ENCODE measurements around the gene LYVE1. TPM values are rescaled to one million over a fixed set of nuclear protein-coding genes. Genes with fewer than 3 reads are reported as not detected.

LYVE1 gene
- total and polyA plus RNA-seq, 5 donors from 2014 or later: not detected

DNA sequence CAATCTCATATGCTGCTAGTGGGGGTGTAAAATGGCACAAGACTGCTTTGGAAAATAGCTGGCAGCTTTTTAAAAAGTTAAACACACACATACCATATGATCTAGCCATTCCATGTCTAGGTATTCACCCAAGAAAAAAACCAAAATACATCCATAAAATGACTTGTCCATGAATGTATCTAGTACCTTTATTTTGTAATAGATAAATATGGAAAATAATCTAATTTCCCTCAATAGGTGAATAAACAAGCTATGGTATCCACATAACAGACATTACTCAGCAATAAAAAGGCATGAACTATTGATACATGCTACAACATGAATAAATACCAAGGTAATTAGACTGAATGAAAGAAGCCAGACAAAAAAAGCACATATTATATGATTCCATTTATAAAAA, 50.3 kb downstream of the LYVE1 start:
- Histone ChIP-seq H3K27me3 (ENCODE audit: control insufficient read depth, insufficient read depth, low read length) (no peaks in the 10 kb centered on the region), H3K36me3 (ENCODE audit: control insufficient read depth, insufficient read depth, low read length) (peaks cover 52% of the 10 kb centered on the region), H3K4me3 (ENCODE audit: low read depth, low read length) (no peak overlapping the region), H3K9me3 (ENCODE audit: control insufficient read depth in 2 of 2, low read length in 2 of 2) (no peaks in the 10 kb centered on the region), H3K27ac (ENCODE audit: insufficient read depth, low read length, poor library complexity, severe bottlenecking) (no peak overlapping the region), H3K4me1 (ENCODE audit: control insufficient read depth, insufficient read depth, low read length, poor library complexity, severe bottlenecking) (no peaks in the 10 kb centered on the region)
- ATAC-seq (ENCODE audit: low read depth in 2 of 2): no peak
- Mint-ChIP-seq H3K9me3 (no peaks in the 10 kb centered on the region), H3K4me3 (no peak overlapping the region), H3K36me3 (peaks cover 23% of the 10 kb centered on the region), H3K4me1 (peaks cover 0 to 20% (median 7%) of the 10 kb centered on the region in 4 donors), H3K27ac (no peak overlapping the region), H3K27me3 (no peaks in the 10 kb centered on the region)
- no peak for DNase-seq

DNA sequence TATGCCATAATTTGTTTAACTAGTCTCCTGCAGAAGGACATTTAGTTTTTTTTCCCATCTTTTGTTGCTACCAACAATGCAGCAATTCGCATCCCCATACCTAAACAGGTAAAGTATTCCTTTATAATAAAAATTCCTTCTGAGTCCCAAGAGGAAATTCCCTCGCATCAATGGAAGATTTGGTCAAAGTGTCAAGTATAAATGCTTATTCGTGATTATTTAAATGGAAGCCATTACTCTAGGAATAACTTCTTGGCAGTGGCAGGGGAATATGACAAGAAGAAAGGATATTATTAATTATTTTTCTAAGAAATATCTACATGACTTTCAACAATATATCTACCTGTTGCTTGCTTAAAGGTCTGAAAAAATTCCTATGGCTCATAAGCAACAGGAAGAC, 53.0 kb downstream of the LYVE1 start:
- ATAC-seq (ENCODE audit: low read depth in 2 of 2) (no peak), DNase-seq (no peak)
- H3K36me3 ChIP-seq (ENCODE audit: control insufficient read depth, insufficient read depth, low read length): peaks cover 39% of the 10 kb centered on the region
- Mint-ChIP-seq H3K4me3 (no peak overlapping the region), H3K9me3 (no peaks in the 10 kb centered on the region), H3K36me3 (peaks cover 21% of the 10 kb centered on the region), H3K4me1 (peaks cover 0 to 20% (median 8%) of the 10 kb centered on the region in 4 donors), H3K27ac (no peak overlapping the region), H3K27me3 (no peaks in the 10 kb centered on the region)
- H3K4me3 ChIP-seq (ENCODE audit: low read depth, low read length): no peak overlapping the region
- H3K27ac ChIP-seq (ENCODE audit: insufficient read depth, low read length, poor library complexity, severe bottlenecking): no peak overlapping the region
- H3K4me1 ChIP-seq (ENCODE audit: control insufficient read depth, insufficient read depth, low read length, poor library complexity, severe bottlenecking): no peaks in the 10 kb centered on the region
- H3K9me3 ChIP-seq (ENCODE audit: control insufficient read depth in 2 of 2, low read length in 2 of 2): no peaks in the 10 kb centered on the region
- no peaks in the 10 kb centered on the region for H3K27me3 ChIP-seq (ENCODE audit: control insufficient read depth, insufficient read depth, low read length)

DNA sequence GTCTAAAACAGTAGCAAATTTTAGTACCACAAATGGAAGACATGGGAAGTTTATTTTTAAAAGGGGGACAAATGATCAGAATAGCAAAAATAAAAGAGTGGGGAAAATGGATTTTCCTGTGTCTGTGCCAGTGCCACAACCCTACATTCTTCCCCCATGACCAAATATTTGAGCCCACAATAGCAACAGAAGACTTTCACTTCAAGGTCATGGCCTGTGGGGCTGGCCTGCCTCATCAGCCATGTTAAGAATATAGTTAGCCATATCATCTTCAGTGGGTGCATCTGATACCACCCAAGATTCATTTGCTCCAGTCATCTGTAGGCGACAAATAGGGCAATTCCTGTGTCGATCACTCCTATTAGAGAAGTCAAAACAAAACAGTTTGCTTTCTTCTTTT, 53.8 kb downstream of the LYVE1 start:
- no peak overlapping the region for H3K27ac ChIP-seq (ENCODE audit: insufficient read depth, low read length, poor library complexity, severe bottlenecking)
- no peak overlapping the region for H3K27ac Mint-ChIP-seq

GRCh38 chr11:10514202-10514601, 54.3 kb downstream of the LYVE1 start:
- Histone ChIP-seq H3K9me3 (ENCODE audit: control insufficient read depth in 2 of 2, low read length in 2 of 2) (no peaks in the 10 kb centered on the region), H3K4me1 (ENCODE audit: control insufficient read depth, insufficient read depth, low read length, poor library complexity, severe bottlenecking) (no peaks in the 10 kb centered on the region), H3K4me3 (ENCODE audit: low read depth, low read length) (no peak overlapping the region), H3K27ac (ENCODE audit: insufficient read depth, low read length, poor library complexity, severe bottlenecking) (no peak overlapping the region), H3K36me3 (ENCODE audit: control insufficient read depth, insufficient read depth, low read length) (peaks cover 32% of the 10 kb centered on the region), H3K27me3 (ENCODE audit: control insufficient read depth, insufficient read depth, low read length) (no peaks in the 10 kb centered on the region)
- H3K27me3 Mint-ChIP-seq: no peaks in the 10 kb centered on the region
- H3K9me3 Mint-ChIP-seq: no peaks in the 10 kb centered on the region
- ATAC-seq (ENCODE audit: low read depth in 2 of 2): no peak
- H3K4me1 Mint-ChIP-seq: peaks cover 0 to 20% (median 8%) of the 10 kb centered on the region in 4 donors
- no peak overlapping the region for H3K4me3 Mint-ChIP-seq
- peak overlapping the region in 1 of 3 donors; percentile 11 for H3K27ac Mint-ChIP-seq
- H3K36me3 Mint-ChIP-seq: peaks cover 16% of the 10 kb centered on the region
- no peak for DNase-seq

More for the DNA sequence above, 53.8 kb downstream of the LYVE1 start:
- H3K36me3 ChIP-seq (ENCODE audit: control insufficient read depth, insufficient read depth, low read length): peaks cover 37% of the 10 kb centered on the region
- H3K36me3 Mint-ChIP-seq: peaks cover 20% of the 10 kb centered on the region
- H3K9me3 Mint-ChIP-seq: no peaks in the 10 kb centered on the region
- no peaks in the 10 kb centered on the region for H3K27me3 Mint-ChIP-seq
- DNase-seq (no peak), ATAC-seq (ENCODE audit: low read depth in 2 of 2) (no peak)
- no peaks in the 10 kb centered on the region for H3K4me1 ChIP-seq (ENCODE audit: control insufficient read depth, insufficient read depth, low read length, poor library complexity, severe bottlenecking)
- no peak overlapping the region for H3K4me3 Mint-ChIP-seq
- H3K9me3 ChIP-seq (ENCODE audit: control insufficient read depth in 2 of 2, low read length in 2 of 2): no peaks in the 10 kb centered on the region
- H3K4me3 ChIP-seq (ENCODE audit: low read depth, low read length): no peak overlapping the region
- no peaks in the 10 kb centered on the region for H3K27me3 ChIP-seq (ENCODE audit: control insufficient read depth, insufficient read depth, low read length)
- H3K4me1 Mint-ChIP-seq: peaks cover 0 to 20% (median 8%) of the 10 kb centered on the region in 4 donors

GRCh38 chr11:10511181-10511621, 57.3 kb downstream of the LYVE1 start:
- Histone ChIP-seq H3K4me3 (ENCODE audit: low read depth, low read length) (no peak overlapping the region), H3K27ac (ENCODE audit: insufficient read depth, low read length, poor library complexity, severe bottlenecking) (no peak overlapping the region), H3K9me3 (ENCODE audit: control insufficient read depth in 2 of 2, low read length in 2 of 2) (no peaks in the 10 kb centered on the region), H3K36me3 (ENCODE audit: control insufficient read depth, insufficient read depth, low read length) (peaks cover 38% of the 10 kb centered on the region), H3K4me1 (ENCODE audit: control insufficient read depth, insufficient read depth, low read length, poor library complexity, severe bottlenecking) (no peaks in the 10 kb centered on the region), H3K27me3 (ENCODE audit: control insufficient read depth, insufficient read depth, low read length) (no peaks in the 10 kb centered on the region)
- Mint-ChIP-seq H3K36me3 (peaks cover 14% of the 10 kb centered on the region), H3K27me3 (no peaks in the 10 kb centered on the region), H3K4me1 (peaks cover 0 to 9% (median 5%) of the 10 kb centered on the region in 4 donors), H3K4me3 (no peak overlapping the region), H3K27ac (peak overlapping the region in 1 of 3 donors; percentile 15), H3K9me3 (no peaks in the 10 kb centered on the region)
- DNase-seq: no peak
- no peak for ATAC-seq (ENCODE audit: low read depth in 2 of 2)

Other genes with a start within 250 kb of the LYVE1 start
- 19.7 TPM for gene AMPD3, start 113.4 kb downstream of the LYVE1 start, total RNA-seq
- gene AMPD3, start 113.4 kb downstream of the LYVE1 start, polyA plus RNA-seq: 10 to 100 TPM in 1 of 4 donors, 1 to 10 TPM in 3; 6.4 to 11.9 (median 7.3) TPM
- gene RNF141, start 27.5 kb downstream of the LYVE1 start, total RNA-seq: 7.8 TPM
- gene RNF141, start 27.5 kb downstream of the LYVE1 start, polyA plus RNA-seq: 10 to 100 TPM; 16.8 to 22.5 (median 18.5) TPM
- gene IRAG1, start 125.1 kb upstream of the LYVE1 start, total RNA-seq: not detected
- gene IRAG1, start 125.1 kb upstream of the LYVE1 start, polyA plus RNA-seq: not detected
- gene CTR9, start 182.6 kb upstream of the LYVE1 start, total RNA-seq: 27.9 TPM
- gene CTR9, start 182.6 kb upstream of the LYVE1 start, polyA plus RNA-seq: 10 to 100 TPM; 45.4 to 52.2 (median 47.4) TPM
- gene EIF4G2, start 240.3 kb upstream of the LYVE1 start, total RNA-seq: 839 TPM
- 100 to 1,000 TPM; 367 to 423 (median 413) TPM for gene EIF4G2, start 240.3 kb upstream of the LYVE1 start, polyA plus RNA-seq

Data from CD4-positive, CD25-positive, alpha-beta regulatory T cell (primary cell).